IPS-18a (cell line): ENCODE results near the gene CABP2.
"Not testable (repeated sequence)": the region's sequence is repeated elsewhere in the genome, so short reads cannot be mapped to it uniquely, and the experiment has no call there.

Source experiments
- H3K27ac ChIP-seq: one replicate; pipeline ENCODE4 v1.5.1; 2013; ENCODE audit warnings: low read length
- H3K27me3 ChIP-seq: one replicate; pipeline ENCODE4 v1.6.1; 2013; ENCODE audit warnings: mild to moderate bottlenecking, low read length; ENCODE audit not compliant: control insufficient read depth, insufficient read depth
- H3K36me3 ChIP-seq: one replicate; pipeline ENCODE4 v1.6.1; 2013; ENCODE audit warnings: low read depth, low read length; ENCODE audit not compliant: control insufficient read depth
- H3K4me1 ChIP-seq: one replicate; pipeline ENCODE4 v1.6.1; 2013; ENCODE audit warnings: low read depth, low read length; ENCODE audit not compliant: control insufficient read depth
- H3K4me3 ChIP-seq: one replicate; pipeline ENCODE4 v1.5.1; 2013; ENCODE audit warnings: low read length
- H3K9ac ChIP-seq: one replicate; pipeline ENCODE4 v1.6.1; 2013; ENCODE audit warnings: mild to moderate bottlenecking, low read length, moderate library complexity
- H3K9me3 ChIP-seq: one replicate; pipeline ENCODE4 v1.6.1; 2013; ENCODE audit warnings: low read depth, low read length; ENCODE audit not compliant: control insufficient read depth

Gene CABP2

GRCh38 chr11:67489885-67490726, 33.1 kb downstream of the CABP2 start:
- H3K27ac ChIP-seq = no peak overlapping the region
- no peak overlapping the region for H3K9ac ChIP-seq
- no peaks in the 10 kb centered on the region for H3K27me3 ChIP-seq
- H3K36me3 ChIP-seq = peaks cover 13% of the 10 kb centered on the region
- no peaks in the 10 kb centered on the region for H3K9me3 ChIP-seq
- no peaks in the 10 kb centered on the region for H3K4me1 ChIP-seq
- no peak overlapping the region for H3K4me3 ChIP-seq

DNA sequence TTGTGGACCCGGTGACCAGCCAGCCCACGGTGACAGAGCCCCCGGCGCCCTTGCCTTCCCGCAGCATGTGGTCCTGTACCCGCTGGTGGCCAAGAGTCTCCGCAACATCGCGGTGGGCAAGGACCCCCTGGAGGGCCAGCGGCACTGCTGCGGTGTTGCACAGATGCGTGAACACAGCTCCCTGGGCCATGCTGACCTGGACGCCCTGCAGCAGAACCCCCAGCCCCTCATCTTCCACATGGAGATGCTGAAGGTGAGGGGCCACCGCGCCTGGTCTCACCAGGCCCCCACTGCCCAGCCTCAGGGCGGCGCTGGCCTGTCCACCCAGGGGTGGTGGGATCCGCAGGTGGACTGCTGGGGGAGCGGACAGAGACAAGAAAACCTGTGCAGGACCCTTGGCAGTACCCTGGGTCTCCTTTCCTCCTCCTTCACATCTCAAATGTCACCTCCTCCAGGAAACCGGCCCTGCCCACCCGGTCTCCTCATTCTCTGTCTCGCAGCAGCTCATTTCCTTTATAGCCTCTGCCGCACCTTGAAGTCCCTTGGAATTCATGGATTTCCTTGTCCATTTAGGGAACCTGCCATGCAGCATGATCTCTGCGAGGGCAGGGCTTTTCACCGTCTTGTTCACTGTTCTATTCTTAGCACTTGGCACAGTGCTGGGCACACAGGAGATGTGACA, 33.9 kb downstream of the CABP2 start:
- Histone ChIP-seq H3K36me3 (peaks cover 13% of the 10 kb centered on the region), H3K4me3 (no peak overlapping the region), H3K27me3 (peaks cover 2% of the 10 kb centered on the region), H3K4me1 (no peaks in the 10 kb centered on the region), H3K9me3 (no peaks in the 10 kb centered on the region), H3K9ac (no peak overlapping the region), H3K27ac (no peak overlapping the region)

DNA sequence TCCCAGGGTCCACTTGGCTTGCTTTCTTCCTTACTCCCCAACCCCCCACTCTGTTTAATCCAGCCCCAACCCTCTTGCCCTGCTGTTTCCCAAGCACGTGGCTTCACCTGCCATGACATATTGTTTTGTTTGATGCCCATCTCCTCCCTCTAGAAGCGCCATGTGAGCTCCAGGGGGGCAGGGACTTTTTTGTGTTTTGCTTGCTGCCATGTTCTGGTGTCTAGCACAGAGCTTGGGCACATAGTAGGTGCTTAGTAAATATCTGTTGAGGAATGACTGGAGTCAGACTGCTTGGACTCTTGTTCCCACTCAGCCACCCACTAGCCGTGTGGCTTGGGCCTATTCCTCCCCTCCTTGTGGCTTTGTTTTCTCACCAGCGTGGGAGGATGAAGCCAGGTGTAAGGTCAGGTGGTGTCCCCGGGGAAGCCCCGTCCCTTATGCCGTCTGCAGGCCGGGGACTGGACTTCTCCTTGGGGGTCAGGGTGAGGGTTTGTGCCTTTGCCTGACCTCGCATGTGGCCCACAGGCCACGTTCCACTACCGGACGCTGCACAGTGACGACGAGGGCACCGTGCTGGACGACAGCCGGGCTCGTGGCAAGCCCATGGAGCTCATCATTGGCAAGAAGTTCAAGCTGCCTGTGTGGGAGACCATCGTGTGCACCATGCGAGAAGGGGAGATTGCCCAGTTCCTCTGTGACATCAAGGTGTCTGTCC, 36.6 kb downstream of the CABP2 start:
- no peak overlapping the region for H3K9ac ChIP-seq
- H3K4me1 ChIP-seq = no peaks in the 10 kb centered on the region
- H3K27me3 ChIP-seq = peaks cover 13% of the 10 kb centered on the region
- H3K4me3 ChIP-seq = no peak overlapping the region
- H3K9me3 ChIP-seq = no peaks in the 10 kb centered on the region
- peaks cover 4% of the 10 kb centered on the region for H3K36me3 ChIP-seq
- H3K27ac ChIP-seq = no peak overlapping the region

GRCh38 chr11:67485873-67486361, 37.3 kb downstream of the CABP2 start:
- not testable (repeated sequence) for H3K4me3 ChIP-seq, H3K27ac ChIP-seq, H3K36me3 ChIP-seq, H3K4me1 ChIP-seq, H3K9ac ChIP-seq, H3K9me3 ChIP-seq
- peaks cover 13% of the 10 kb centered on the region for H3K27me3 ChIP-seq

DNA sequence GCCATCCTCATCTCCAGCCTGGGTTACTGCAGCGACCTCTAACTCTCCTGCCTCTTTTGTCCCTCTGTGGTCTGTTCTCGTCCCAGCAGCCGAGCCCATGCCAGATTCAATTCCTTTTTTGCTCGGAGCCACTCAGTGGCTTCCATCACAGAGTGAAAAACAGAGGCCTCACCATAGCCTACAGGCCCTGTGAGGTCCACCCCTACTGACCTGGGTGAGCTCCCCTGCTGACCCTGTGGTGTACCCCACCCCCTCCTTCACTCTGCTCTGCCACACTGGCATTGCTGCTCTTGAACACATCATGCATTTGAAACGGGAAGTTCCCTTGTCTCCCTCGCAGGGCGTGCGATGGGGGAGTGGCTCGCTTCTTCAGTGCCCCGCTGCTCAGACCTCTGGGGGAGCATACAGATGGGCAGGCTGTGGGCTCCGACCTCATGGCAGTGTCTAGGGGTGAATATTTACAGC, 38.4 kb downstream of the CABP2 start:
- Histone ChIP-seq H3K4me1 (no peaks in the 10 kb centered on the region), H3K9me3 (no peaks in the 10 kb centered on the region), H3K9ac (no peak overlapping the region), H3K27me3 (peaks cover 13% of the 10 kb centered on the region), H3K4me3 (no peak overlapping the region), H3K27ac (no peak overlapping the region), H3K36me3 (no peaks in the 10 kb centered on the region)

DNA sequence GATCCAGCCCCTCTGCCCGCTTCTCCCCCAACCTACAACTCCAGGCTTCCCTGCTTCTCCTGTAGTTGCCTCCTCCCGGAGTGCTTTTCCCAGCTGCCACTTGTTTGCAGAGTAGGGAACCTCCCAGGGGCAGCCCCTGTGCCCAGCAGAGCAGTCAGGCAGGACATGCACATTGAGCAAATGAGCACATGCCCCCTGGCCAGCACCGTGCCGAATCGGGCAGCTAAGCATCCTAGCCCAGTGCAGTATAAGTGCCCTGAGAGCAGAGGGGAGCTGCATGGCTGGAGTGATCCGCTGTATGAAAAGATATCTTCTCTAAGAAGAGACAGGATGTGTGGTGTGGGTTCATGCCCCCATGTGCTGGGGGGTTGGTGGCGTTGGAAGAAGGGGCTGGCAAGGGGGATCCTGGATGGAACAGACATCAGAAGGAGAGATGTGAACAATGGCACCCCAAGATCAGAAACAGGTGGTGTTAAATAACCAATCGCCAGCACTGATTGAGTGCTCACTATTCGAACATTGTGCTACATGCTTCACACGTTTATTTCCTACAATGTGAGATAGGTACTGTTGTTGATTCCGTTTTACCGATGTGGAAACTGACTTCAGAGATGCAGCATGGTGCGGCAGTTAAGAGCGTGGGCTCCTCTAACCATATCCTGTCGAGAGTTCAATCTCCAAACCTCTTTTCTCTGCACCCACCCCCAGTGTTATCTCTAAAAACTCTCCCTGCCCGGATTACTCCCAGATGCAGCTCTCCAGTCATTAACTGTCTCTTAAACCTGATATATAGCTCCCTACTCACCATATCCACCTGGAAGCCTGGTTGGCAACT, 39.2 kb downstream of the CABP2 start:
- Histone ChIP-seq H3K27ac (no peak overlapping the region), H3K4me1 (no peaks in the 10 kb centered on the region), H3K9ac (no peak overlapping the region)

GRCh38 chr11:67482827-67483798, 40.1 kb downstream of the CABP2 start, which contains the start of gene AIP:
Gene AIP, plus strand, starts transcription at chr11:67483026. Its CDS starts 133 bp downstream, at chr11:67483159.
- Histone ChIP-seq H3K27ac (peak within 1 kb of the TSS; percentile 52), H3K4me1 (no peaks in the 10 kb centered on the region), H3K27me3 (peaks cover 13% of the 10 kb centered on the region), H3K9me3 (no peaks in the 10 kb centered on the region), H3K4me3 (peak within 1 kb of the TSS; percentile 67), H3K9ac (peak within 1 kb of the TSS; percentile 52), H3K36me3 (no peaks in the 10 kb centered on the region)

More for the DNA sequence above, 39.2 kb downstream of the CABP2 start:
- no peaks in the 10 kb centered on the region for H3K9me3 ChIP-seq
- H3K27me3 ChIP-seq = peaks cover 13% of the 10 kb centered on the region
- peak overlapping the region; percentile 67 for H3K4me3 ChIP-seq
- H3K36me3 ChIP-seq = no peaks in the 10 kb centered on the region

DNA sequence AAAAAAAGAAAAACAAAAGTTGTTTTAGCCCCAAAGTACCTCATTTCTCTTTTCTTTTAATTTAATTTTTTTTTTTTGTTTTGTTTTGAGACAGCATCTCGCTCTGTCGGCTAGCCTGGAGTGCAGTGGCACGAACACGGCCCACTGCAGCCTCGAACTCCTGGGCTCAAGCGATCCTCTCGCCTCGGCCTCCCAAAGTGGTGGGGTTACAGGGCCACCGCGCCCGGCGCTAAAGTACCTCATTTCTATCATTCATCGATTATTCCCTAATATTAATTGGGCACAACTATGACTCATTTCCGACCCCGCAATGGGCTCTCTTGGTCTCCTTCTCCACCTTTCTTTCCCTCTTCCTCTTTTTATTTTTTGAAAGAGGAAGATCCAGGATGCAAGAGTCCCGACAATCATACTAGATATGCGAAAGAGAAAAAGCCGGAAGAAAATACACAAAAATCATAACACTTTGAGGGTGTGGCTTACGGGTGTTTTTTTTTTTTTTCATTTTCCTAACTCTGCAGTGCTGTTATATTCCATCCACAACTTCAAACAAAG, 40.9 kb downstream of the CABP2 start:
- Histone ChIP-seq H3K9ac (peak overlapping the region; percentile 22), H3K36me3 (no peaks in the 10 kb centered on the region), H3K27me3 (peaks cover 13% of the 10 kb centered on the region), H3K9me3 (no peaks in the 10 kb centered on the region), H3K4me1 (no peaks in the 10 kb centered on the region), H3K27ac (no peak overlapping the region), H3K4me3 (peak overlapping the region; percentile 67)

GRCh38 chr11:67477344-67478050, 45.7 kb downstream of the CABP2 start:
- H3K27ac ChIP-seq, H3K36me3 ChIP-seq, H3K9ac ChIP-seq, H3K9me3 ChIP-seq, H3K27me3 ChIP-seq, H3K4me3 ChIP-seq, H3K4me1 ChIP-seq: not testable (repeated sequence)
